ENCODE results near the gene FOXP3. TPM values are rescaled to one million over a fixed set of nuclear protein-coding genes. Genes with fewer than 3 reads are reported as not detected.
A peak's percentile ranks its signal among the peaks of the same experiment; 100 is the strongest.
"Not testable (repeated sequence)": the region's sequence is repeated elsewhere in the genome, so short reads cannot be mapped to it uniquely, and the experiment has no call there.

The FOXP3 gene, protein sequence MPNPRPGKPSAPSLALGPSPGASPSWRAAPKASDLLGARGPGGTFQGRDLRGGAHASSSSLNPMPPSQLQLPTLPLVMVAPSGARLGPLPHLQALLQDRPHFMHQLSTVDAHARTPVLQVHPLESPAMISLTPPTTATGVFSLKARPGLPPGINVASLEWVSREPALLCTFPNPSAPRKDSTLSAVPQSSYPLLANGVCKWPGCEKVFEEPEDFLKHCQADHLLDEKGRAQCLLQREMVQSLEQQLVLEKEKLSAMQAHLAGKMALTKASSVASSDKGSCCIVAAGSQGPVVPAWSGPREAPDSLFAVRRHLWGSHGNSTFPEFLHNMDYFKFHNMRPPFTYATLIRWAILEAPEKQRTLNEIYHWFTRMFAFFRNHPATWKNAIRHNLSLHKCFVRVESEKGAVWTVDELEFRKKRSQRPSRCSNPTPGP
- not detected in 2 replicates for total RNA-seq (2014; rRNA removed; shearing (Covaris generic))

DNA sequence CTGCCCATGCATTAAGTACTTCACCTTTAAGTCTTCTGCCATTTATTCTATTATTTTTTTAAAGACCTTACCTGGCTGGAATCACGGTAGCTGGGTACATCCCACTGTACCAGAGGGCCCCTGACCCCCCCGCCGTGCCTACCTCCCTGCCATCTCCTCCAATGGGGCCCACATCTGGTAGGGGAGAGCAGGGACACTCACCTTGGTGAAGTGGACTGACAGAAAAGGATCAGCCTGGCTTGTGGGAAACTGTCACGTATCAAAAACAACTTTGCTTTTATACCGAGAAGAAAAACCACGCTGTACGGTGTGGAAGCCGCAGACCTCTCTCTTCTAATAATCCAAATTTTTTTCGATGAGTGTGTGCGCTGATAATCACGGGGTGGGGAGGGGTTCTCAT, at the start of gene FOXP3:
Gene FOXP3 (minus strand): TSS at position 251 of the 400 bp plus-strand sequence. CDS start 6,205 bp downstream, outside the sequence.
- DNase-seq (ENCODE audit: low spot score) = no peak
- in situ Hi-C loops (cut with HindIII; ENCODE audit: low sequenced_read_pairs) = no loop called here

DNA sequence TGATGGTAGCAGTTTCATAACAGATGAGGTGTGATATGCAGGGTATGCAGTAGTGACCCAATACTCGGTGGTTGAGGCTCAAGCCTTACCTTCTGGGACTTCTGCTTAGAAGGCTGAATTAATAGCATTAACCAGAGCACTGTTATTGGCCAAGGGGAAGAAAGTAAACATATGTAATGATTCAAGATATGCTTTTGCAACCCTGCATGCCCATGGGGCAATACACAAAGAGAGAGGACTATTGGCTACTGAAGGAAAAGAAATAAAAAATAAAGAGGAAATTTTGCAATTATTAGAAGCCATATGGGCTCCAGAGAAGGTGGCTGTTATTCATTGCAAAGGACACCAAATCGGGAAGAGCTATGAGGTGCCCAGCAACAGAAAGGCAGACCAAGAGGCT, 47.7 kb upstream of the FOXP3 start:
- in situ Hi-C loops (cut with HindIII; ENCODE audit: low sequenced_read_pairs) = no loop called here
- DNase-seq (ENCODE audit: low spot score) = no peak

DNA sequence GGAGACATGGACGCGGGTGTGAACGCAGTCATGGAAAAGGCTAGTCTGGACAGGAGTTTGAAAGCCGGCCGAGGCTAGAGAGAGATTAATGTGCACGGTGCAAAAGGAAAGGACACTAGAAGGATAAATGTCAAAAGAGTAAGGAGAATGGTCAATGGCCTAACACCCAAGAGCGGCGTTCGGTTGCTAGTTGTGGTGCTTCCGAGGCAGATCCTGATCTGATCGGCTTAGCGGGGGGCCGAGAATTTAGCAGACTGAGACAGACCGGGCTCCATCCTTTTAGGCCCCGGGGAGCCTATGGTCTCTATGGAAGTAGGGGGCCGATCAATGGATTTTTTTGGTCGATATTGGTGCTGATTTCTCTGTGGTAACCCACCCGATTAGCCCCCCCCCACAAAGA, 45.9 kb upstream of the FOXP3 start:
- in situ Hi-C loops (cut with HindIII; ENCODE audit: low sequenced_read_pairs) = no loop called here
- DNase-seq (ENCODE audit: low spot score) = no peak

DNA sequence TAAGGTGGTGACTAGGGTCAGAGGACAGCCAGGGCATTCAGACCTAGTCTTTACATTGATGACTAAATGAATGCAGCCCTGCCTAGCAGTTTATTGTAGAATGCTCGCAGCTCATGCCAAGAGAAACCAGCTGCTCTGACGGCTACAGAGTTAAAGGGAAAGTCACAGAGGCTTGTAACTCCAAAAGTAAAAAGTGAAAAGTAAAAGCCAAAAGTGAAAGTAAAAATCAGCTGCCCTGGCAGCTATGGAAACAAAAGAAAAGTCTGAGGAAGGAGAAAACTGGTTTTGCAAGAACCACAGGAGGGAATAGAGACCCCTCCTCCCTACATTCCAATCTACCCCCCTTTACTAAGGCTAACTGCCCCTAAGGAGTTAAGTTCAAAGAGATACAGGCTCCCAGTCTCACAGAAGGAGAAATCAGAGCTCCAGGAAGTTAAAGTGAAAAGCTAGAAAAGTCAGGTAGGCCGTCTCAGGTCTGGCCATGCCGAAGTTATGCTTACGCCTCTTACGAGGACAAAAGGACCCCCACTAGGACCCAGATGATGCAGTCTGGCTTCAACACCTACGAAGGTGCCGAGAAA, 45.0 kb upstream of the FOXP3 start:
- DNase-seq (ENCODE audit: low spot score) = no peak
- in situ Hi-C loops (cut with HindIII; ENCODE audit: low sequenced_read_pairs) = no loop called here

DNA sequence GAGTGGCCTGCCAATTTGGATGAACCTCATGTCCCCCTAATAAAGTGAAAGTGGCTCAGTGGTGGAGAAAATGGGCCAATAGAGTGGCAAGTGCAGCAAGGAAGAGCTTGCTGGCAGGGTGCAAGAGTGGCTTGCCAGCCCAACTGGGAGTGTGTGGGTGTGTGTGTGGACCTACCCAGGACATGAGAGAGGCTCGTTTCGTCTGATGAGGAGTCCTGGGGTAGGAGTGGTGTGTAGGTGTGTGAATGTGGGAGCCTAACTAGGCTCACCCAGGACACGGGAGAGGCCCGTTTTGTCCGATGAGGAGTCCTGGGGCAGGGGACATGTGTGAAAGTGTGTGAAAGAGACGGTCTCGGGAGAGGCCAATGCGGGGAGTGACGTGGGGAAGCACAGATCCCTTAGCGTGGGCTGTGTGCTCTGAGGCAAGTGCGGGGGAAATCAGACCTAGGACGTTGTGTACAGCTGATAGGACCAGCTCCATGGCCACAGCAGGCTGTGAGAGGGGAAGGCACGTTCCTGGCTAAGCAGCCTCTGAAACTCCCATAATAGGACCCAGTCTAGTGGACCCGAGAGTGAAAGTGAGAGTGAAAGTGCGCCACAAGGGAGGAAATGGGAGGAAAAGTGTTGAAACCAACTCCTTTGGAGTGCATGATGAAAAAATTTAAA, 44.2 kb upstream of the FOXP3 start:
- no peak for DNase-seq (ENCODE audit: low spot score)
- in situ Hi-C loops (cut with HindIII; ENCODE audit: low sequenced_read_pairs) = no loop called here

DNA sequence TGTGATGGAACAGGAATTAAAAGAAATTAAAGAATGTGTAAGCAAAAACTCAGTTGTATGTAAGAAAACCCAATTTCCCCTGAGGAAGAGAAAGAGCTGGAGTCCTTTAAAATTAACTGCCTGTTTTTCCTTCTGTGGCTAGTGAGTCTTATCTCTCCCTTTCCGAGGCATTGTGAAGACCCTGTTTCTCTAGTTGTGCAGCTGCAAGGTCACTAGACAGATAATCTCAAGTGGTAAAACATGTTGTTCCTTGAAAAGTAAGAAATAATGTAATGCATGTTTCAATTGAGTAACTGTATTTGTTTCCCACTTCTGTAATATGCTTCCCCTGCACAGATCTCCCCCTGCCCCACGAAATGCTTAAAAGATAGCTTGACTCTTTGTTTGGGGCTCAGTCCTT, 43.3 kb upstream of the FOXP3 start:
- in situ Hi-C loops (cut with HindIII; ENCODE audit: low sequenced_read_pairs); DNase-seq (ENCODE audit: low spot score): not testable (repeated sequence)

DNA sequence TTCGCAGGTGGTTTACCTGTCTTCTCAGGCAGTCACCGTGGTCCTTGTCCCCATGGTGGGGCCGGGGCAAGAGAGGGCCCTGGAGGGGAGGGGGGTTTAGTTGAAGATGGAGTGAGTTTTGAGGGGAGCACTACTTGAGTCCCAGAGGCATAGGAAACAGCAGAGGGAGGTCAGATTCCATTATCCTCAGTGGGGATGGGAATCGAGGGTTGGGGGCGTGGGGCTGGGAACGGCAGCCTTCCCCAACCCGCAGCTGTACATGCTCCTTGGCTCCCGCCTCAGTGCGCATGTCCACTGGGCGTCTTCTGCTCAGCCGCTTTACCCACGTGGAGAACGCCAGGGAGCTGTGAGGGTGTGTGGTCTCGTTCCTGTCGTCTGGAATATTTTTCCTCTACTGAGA, 38.8 kb upstream of the FOXP3 start, which contains the start of gene GAGE10:
Gene GAGE10 (plus strand): TSS at position 301 of the 400 bp plus-strand sequence. CDS start 1,214 bp downstream, outside the sequence.
- in situ Hi-C loops (cut with HindIII; ENCODE audit: low sequenced_read_pairs) = no loop called here
- no peak for DNase-seq (ENCODE audit: low spot score)

DNA sequence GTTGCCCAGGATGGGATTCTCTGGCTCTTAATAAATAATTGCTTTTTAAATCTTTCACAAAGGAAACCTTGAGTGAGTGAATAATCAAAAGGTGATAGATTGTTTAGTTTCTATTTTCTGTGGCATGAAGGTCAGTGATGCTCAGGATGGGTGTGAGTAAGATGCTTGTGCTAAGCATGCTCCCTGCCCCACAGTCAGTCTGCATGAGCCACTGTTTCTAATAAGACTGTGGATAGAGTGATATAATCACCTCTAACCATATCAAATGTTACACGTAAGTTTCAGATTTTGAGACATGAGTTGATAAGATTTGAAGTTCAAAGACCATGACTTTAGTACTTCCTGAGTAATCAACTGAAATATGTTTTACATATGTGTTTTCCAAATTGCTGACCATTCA, 36.2 kb upstream of the FOXP3 start:
- in situ Hi-C loops (cut with HindIII; ENCODE audit: low sequenced_read_pairs) = no loop called here
- no peak for DNase-seq (ENCODE audit: low spot score)

DNA sequence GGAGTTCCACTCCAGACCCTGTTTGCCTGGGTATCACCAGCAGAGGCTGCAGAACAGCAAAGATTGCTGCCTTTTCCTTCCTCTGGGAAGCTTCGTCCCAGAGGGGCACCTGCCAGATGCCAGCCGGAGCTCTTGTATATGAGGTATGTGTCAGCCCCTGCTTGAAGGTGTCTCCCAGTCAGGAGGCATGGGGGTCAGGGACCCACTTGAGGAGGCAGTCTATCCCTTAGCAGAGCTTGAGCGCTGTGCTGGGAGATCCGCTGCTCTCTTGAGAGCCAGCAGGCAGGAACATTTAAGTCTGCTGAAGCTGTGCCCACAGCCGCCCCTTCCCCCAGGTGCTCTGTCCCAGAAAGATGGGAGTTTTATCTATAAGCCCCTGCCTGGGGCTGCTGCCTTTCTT, 34.8 kb upstream of the FOXP3 start:
- in situ Hi-C loops (cut with HindIII; ENCODE audit: low sequenced_read_pairs); DNase-seq (ENCODE audit: low spot score): not testable (repeated sequence)

DNA sequence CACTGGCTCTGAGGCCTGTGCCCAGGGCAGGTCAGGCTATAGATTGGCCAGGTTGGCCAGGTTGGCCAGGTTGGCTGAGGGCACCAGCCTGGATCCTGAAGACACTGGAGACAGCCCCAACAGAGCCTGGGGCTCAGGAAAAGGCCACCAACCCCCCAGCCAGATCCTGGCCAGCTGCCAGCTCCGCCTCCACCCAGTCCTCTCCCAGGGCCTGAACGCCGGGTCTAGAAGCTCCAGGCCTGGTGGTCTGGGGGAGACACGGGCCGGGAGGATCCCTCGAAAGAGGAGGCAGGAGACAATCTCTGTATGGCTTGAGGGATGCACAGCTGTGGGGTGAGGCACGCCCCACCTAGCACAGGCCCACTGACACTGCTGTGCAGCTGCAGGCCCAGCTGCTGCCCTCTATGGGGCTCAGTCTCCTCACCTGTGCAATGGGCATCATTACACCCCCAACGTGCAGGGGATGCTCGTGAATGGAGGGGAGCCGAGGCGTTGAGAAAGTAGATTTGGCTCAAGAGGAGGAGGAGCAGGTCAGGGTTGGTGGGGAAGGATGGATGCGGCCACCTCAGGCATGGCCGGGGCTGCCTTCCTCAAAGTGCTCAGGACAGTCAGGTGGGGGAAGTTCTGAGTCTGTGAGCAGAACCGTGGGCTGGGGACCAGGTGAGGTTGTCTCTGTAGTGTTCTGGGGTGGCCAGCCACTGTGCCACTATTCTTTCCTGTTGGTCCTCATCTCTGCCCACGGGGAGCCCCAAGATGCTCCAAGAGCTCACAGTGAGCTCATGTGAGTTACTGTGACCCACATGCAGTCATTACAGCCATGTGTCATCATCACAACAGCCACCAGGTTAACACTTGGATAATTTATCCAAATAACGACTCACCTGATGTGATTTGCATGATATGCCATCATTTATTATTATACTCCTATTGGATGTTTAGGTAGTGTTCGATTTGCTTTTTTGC, 28.2 kb upstream of the FOXP3 start:
- no peak for DNase-seq (ENCODE audit: low spot score)
- in situ Hi-C loops (cut with HindIII; ENCODE audit: low sequenced_read_pairs) = no loop called here

DNA sequence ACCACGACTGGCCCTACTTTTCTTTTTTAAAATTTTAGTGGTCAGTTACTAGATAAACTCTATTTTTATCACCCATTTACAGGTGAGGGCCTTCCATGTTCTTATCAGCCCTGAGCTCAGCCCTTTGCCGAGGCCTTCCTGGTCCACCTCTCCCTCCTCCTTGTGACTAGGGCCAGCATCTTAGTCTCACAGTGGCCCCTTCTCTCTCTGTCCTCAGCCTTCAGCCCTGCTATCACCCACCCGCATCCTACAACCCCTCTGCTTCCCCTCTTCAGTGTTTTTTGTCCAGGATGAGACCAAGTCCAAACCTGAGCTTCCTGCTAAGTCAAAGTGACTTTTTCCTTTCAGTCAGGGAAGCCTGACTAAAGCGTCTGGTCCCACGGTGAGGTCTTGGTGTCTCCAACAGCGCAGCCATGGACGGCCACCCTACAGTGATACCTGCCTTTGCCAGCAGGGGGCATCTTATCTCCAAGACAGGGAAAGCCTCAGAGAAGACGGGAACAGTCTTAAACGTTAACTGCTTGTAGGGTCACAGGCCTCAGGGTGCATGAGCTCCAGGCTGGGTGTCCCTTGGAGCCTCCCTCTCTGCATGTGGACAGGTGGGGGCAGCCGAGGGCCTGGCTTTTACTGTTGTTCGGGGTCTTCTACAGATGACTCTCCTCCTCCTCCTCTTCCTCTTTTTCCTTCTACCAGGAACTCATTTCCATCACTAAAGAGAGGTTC, 27.3 kb upstream of the FOXP3 start:
- in situ Hi-C loops (cut with HindIII; ENCODE audit: low sequenced_read_pairs) = no loop called here
- DNase-seq (ENCODE audit: low spot score) = peak; percentile 48

DNA sequence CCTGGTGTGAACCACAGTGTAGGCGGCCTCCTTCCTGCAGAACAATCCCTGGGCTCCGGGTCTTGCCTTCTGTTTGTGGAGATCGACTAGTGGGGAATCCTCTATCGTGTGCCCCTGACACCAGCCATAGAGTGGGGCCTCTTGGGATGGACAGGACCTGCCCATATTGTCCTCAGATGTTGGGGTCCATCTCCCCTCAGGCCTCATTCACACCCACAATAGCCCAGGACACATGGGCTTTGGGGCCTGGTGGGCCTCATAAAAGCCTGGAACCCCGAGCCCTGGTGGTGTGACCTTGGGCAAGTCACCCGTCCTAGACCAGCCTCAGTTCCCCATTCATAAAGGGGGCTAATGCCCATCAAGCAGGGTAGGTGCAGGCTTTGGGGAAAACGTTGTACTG, 25.7 kb upstream of the FOXP3 start:
- in situ Hi-C loops (cut with HindIII; ENCODE audit: low sequenced_read_pairs) = no loop called here

DNA sequence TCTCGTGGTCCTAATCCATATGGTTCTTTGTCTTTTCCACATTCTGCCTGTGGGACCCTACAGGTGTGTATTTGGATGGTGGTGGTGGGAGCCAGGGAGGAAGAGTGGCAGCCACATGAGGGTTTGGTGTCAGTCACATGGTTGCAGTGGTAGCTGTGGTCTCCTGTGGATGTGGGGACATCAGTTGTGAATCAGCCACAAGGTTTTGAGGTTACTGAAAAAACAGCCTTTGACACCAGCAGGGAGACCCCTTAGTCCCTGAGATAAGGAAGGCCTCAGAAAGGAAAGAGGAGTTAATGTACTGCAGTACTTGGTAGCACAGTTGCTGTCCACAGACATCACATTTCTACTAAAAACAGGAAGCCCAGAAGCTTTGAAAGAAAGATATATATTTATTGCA, 23.2 kb upstream of the FOXP3 start:
- in situ Hi-C loops (cut with HindIII; ENCODE audit: low sequenced_read_pairs) = no loop called here

More for the DNA sequence above, 25.7 kb upstream of the FOXP3 start:
- no peak for DNase-seq (ENCODE audit: low spot score)

DNA sequence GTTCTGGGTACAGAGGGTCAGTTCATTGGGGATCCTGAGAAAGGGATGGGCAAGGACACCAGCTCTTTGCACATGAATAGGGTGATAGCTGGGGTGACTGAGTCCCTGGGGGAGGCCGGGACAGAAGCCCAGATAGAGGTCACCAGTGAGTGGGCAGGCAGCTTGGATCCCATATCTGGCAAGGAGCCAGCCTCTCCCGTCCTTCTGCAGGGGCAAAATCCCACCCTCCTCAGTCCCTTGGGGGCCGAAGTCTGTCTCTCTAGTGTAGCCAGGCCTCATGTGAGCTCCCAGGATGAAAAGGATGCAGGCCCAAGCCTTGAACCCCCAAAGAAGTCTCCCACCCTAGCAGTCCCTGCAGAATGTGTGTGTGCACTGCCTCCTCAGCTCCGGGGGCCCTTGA, 22.1 kb upstream of the FOXP3 start:
- DNase-seq (ENCODE audit: low spot score) = no peak
- in situ Hi-C loops (cut with HindIII; ENCODE audit: low sequenced_read_pairs) = no loop called here

More for the DNA sequence above, 23.2 kb upstream of the FOXP3 start:
- no peak for DNase-seq (ENCODE audit: low spot score)

DNA sequence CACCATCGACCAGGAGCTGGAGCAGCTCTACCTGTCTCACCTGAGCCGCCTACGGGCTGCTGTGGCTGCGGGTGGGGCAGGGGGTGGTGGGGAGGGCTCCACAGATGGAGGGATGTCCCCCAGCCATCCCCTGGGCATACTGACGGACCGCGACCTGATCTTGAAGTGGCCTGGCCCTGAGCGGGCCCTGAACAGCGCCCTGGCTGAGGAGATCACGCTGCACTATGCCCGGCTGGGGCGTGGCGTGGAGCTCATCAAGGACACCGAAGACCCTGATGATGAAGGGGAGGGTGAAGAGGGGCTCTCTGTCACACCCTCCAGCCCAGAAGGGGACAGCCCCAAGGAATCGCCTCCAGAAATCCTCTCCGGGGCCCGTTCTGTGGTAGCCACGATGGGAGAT, 21.6 kb upstream of the FOXP3 start:
- in situ Hi-C loops (cut with HindIII; ENCODE audit: low sequenced_read_pairs) = no loop called here
- DNase-seq (ENCODE audit: low spot score) = no peak

DNA sequence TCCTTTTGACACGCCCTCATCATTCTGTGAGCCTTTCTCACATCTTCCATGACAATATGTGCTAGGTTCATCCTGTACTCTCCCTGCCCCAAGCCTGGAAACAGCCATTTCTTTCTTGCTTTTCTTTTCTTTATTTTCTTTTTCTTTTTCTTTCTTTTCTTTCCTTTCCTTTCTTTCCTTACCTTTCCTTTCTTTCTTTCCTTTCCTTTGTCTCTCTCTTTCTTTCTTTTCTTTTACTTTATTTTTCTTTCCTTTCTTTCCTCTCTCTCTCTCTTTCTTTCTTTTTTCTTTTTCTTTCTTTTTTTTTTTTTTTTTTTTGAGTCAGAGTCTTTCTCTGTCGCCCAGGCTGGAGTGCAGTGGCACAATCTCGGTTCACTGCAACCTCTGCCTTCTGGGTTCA, 19.7 kb upstream of the FOXP3 start:
- in situ Hi-C loops (cut with HindIII; ENCODE audit: low sequenced_read_pairs) = no loop called here
- no peak for DNase-seq (ENCODE audit: low spot score)

DNA sequence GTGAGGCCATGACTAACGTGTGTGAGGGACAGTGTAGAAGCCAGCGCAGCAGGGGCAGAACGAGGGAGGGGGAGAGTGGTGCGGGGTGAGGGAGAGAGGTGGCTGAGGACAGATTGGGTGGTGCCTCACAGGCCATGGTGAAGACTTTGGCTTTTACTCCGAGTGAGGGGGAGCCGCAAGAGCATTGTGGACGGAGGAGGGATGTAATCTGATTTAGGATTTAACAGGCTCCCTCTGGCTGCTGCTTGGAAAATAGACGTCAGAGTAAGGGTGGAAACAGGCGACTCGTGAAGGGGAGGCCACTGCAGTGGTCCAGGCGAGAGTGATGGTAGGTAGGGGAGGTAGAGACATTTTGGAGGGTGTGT, 18.1 kb upstream of the FOXP3 start:
- peak; percentile 76 for DNase-seq (ENCODE audit: low spot score)
- in situ Hi-C loops (cut with HindIII; ENCODE audit: low sequenced_read_pairs) = no loop called here

DNA sequence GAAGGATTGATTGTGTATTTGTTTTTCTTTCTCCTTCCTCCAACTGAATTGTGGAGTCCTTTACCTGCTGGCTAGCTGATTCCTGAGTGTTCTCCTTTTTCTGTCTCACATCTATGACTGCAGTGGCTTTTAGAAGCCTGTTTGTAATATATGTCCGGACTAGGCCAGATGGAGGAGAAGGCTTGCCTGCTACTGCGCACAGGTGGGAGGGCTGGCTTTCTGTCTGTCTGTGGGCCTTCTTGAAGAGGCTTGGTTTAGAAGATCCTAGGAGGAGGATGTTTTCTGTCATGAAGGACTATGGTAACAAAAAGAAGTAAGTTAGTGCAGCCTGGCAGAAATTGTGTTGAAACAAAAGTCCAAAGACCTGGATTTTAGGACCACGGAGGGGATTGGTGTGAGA, 13.6 kb upstream of the FOXP3 start:
- peak; percentile 52 for DNase-seq (ENCODE audit: low spot score)
- in situ Hi-C loops (cut with HindIII; ENCODE audit: low sequenced_read_pairs) = no loop called here

DNA sequence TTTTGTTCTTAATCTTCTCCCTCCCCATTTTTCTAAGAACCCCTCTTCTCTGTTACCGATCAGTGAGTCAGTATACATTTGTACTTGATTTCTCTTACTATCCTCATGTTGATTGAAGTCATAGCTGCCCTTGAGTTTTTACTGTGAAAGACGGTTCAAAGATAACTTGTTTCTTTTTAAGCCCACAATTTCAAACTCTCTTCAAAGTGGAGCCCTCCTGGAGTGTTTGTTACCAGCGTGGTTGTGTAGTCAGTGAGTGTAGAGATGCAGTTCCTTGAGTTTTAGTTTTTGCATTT, 13.0 kb upstream of the FOXP3 start:
- no peak for DNase-seq (ENCODE audit: low spot score)
- in situ Hi-C loops (cut with HindIII; ENCODE audit: low sequenced_read_pairs) = no loop called here

All from G401 (cell line).